Measurements from ENCODE around the gene GPX3. TPM values are rescaled to one million over a fixed set of nuclear protein-coding genes. Genes with fewer than 3 reads are reported as not detected.
A peak's percentile ranks its signal among the peaks of the same experiment; 100 is the strongest.

GPX3 gene
- 1,000 to 10,000 TPM; 1,138 to 1,788 (median 1,613) TPM for polyA plus RNA-seq (ENCODE audit: insufficient read length in 3 of 3)

- DNase-seq (ENCODE audit: low read depth in 3 of 3, low spot score in 2 of 3) = no peak
Measured at GRCh38 chr5:151020304-151021110, at the start of gene GPX3. Gene GPX3 (plus strand): TSS chr5:151020591. CDS start chr5:151020655, 64 bp downstream.

GRCh38 chr5:150978590-150978989 is 41.8 kb upstream of the GPX3 start:
- DNase-seq (ENCODE audit: low read depth in 3 of 3, low spot score in 2 of 3) = no peak

GRCh38 chr5:150987746-150988145 is 32.6 kb upstream of the GPX3 start:
- DNase-seq (ENCODE audit: low read depth in 3 of 3, low spot score in 2 of 3) = no peak

GRCh38 chr5:150989695-150990094 is 30.7 kb upstream of the GPX3 start:
- no peak for DNase-seq (ENCODE audit: low read depth in 3 of 3, low spot score in 2 of 3)

- DNase-seq (ENCODE audit: low read depth in 3 of 3, low spot score in 2 of 3) = no peak
Measured at GRCh38 chr5:150992705-150993104, 27.7 kb upstream of the GPX3 start.

- no peak for DNase-seq (ENCODE audit: low read depth in 3 of 3, low spot score in 2 of 3)
Measured at GRCh38 chr5:150993422-150993821, 27.0 kb upstream of the GPX3 start.

GRCh38 chr5:150993826-150994412 is 26.5 kb upstream of the GPX3 start:
- no peak for DNase-seq (ENCODE audit: low read depth in 3 of 3, low spot score in 2 of 3)

GRCh38 chr5:150999704-151000442 is 20.5 kb upstream of the GPX3 start:
- no peak for DNase-seq (ENCODE audit: low read depth in 3 of 3, low spot score in 2 of 3)

- DNase-seq (ENCODE audit: low read depth in 3 of 3, low spot score in 2 of 3) = no peak
Measured at GRCh38 chr5:151001436-151001835, 19.0 kb upstream of the GPX3 start.

GRCh38 chr5:151002250-151002649 is 18.1 kb upstream of the GPX3 start:
- DNase-seq (ENCODE audit: low read depth in 3 of 3, low spot score in 2 of 3) = no peak

- no peak for DNase-seq (ENCODE audit: low read depth in 3 of 3, low spot score in 2 of 3)
Measured at GRCh38 chr5:151002681-151003502, 17.5 kb upstream of the GPX3 start.

- no peak for DNase-seq (ENCODE audit: low read depth in 3 of 3, low spot score in 2 of 3)
Measured at GRCh38 chr5:151003503-151003860, 16.9 kb upstream of the GPX3 start.

GRCh38 chr5:151004499-151004898 is 15.9 kb upstream of the GPX3 start:
- DNase-seq (ENCODE audit: low read depth in 3 of 3, low spot score in 2 of 3) = no peak

- DNase-seq (ENCODE audit: low read depth in 3 of 3, low spot score in 2 of 3) = no peak
Measured at GRCh38 chr5:151005187-151005949, 15.0 kb upstream of the GPX3 start.

GRCh38 chr5:151005950-151006576 is 14.3 kb upstream of the GPX3 start:
- peak in 1 of 3 donors; percentile 19 for DNase-seq (ENCODE audit: low read depth in 3 of 3, low spot score in 2 of 3)

GRCh38 chr5:151006704-151007334 is 13.6 kb upstream of the GPX3 start:
- no peak for DNase-seq (ENCODE audit: low read depth in 3 of 3, low spot score in 2 of 3)

GRCh38 chr5:151007430-151008209 is 12.8 kb upstream of the GPX3 start:
- DNase-seq (ENCODE audit: low read depth in 3 of 3, low spot score in 2 of 3) = no peak

GRCh38 chr5:151008210-151008491 is 12.2 kb upstream of the GPX3 start:
- DNase-seq (ENCODE audit: low read depth in 3 of 3, low spot score in 2 of 3) = no peak

- DNase-seq (ENCODE audit: low read depth in 3 of 3, low spot score in 2 of 3) = no peak
Measured at GRCh38 chr5:151008906-151009305, 11.5 kb upstream of the GPX3 start.

All from right renal cortex interstitium (tissue), 3 donors.